B cell (primary cell): ENCODE data around the gene TM4SF5. TPM values are rescaled to one million over a fixed set of nuclear protein-coding genes. Genes with fewer than 3 reads are reported as not detected.

ENCODE experiments used
- ATAC-seq: fragments of 200-7000 bp; cut with Tn5 transposase; one replicate; pipeline ENCODE4 v1.10.0; 2021; ENCODE audit warnings: low read depth, mild to moderate bottlenecking, moderate number of reproducible peaks, moderate library complexity
- CTCF ChIA-PET: fragments of 350-600 bp; sonication (Branson Sonifier 250); formaldehyde crosslinking; loops from one replicate; lab custom pipeline; 2021; ENCODE audit warnings: antibody characterized with exemption, inconsistent platforms; lab: Charles Lee
- POLR2A ChIA-PET: fragments of 350-600 bp; sonication (Branson Sonifier 250); formaldehyde crosslinking; loops from one replicate; lab custom pipeline; 2021; ENCODE audit warnings: antibody characterized with exemption; lab: Charles Lee
- DNase-seq: peaks from one replicate; pipeline ENCODE4 v3.0.0; 2013
- H2AFZ ChIP-seq: 2 replicates; pipeline ENCODE4 v1.6.1; 2012; ENCODE audit warnings: mild to moderate bottlenecking, low read depth, low read length; ENCODE audit not compliant: insufficient read depth, poor library complexity, severe bottlenecking
- H3K27ac ChIP-seq, 2 donors: 1 replicate in 1 of 2; 2 replicates in 1 of 2; pipeline ENCODE4 v1.5.1; 2012 to 2013; ENCODE audit warnings: low read length in 2 of 2, mild to moderate bottlenecking in 2 of 2, moderate library complexity in 1 of 2
- H3K27me3 ChIP-seq, 4 experiments: fragments of 200-600 bp in 1 of 4; sonication (generic) in 1 of 4; replicated peaks in 1 of 4; 1 replicate in 2 of 4; 2 replicates in 2 of 4; pipeline versions ENCODE4 v1.6.1 to v1.7.0; 2013 to 2016; ENCODE audit warnings: low read length in 3 of 4, mild to moderate bottlenecking in 2 of 4, mixed read lengths in 1 of 4, moderate library complexity in 1 of 4; ENCODE audit not compliant: insufficient read depth in 4 of 4, control insufficient read depth in 3 of 4; ENCODE audit errors: control extremely low read depth in 1 of 4
- H3K36me3 ChIP-seq, 2 experiments: replicated peaks in 1 of 2; 1 replicate in 1 of 2; 2 replicates in 1 of 2; pipeline versions ENCODE4 v1.6.1 to v1.7.1; 2013; ENCODE audit warnings: low read length in 1 of 2; ENCODE audit not compliant: insufficient read depth in 2 of 2, control insufficient read depth in 1 of 2; ENCODE audit errors: control extremely low read depth in 1 of 2, extremely low read depth in 1 of 2
- H3K4me1 ChIP-seq, 2 donors: fragments of 200-600 bp in 1 of 2; sonication (generic) in 1 of 2; 1 replicate in 1 of 2; 2 replicates in 1 of 2; pipeline versions ENCODE4 v1.5.1 to v1.6.1; 2013 to 2017; ENCODE audit warnings: low read length in 2 of 2; ENCODE audit not compliant: control insufficient read depth in 2 of 2, insufficient read depth in 2 of 2
- H3K4me2 ChIP-seq: replicated peaks from 2 replicates; pipeline ENCODE3; 2012; ENCODE audit warnings: mild to moderate bottlenecking, low read depth, low read length; ENCODE audit not compliant: poor library complexity, severe bottlenecking
- H3K4me3 ChIP-seq, 5 experiments: fragments of 200-600 bp in 1 of 5; sonication (generic) in 1 of 5; 1 replicate in 3 of 5; 2 replicates in 2 of 5; pipeline versions ENCODE4 v1.5.1 to v1.7.0; 2011 to 2016; ENCODE audit warnings: low read length in 4 of 5, mild to moderate bottlenecking in 4 of 5, low read depth in 2 of 5, control low read depth in 1 of 5, moderate library complexity in 1 of 5; ENCODE audit not compliant: insufficient read depth in 1 of 5; ENCODE audit errors: control extremely low read depth in 1 of 5, extremely low read depth in 1 of 5
- H3K79me2 ChIP-seq: fragments of 200-600 bp; sonication (generic); one replicate; pipeline ENCODE4 v1.6.0; 2016; ENCODE audit warnings: low read length; ENCODE audit not compliant: control insufficient read depth, insufficient read depth
- H3K9ac ChIP-seq: fragments of 200-600 bp; sonication (generic); 2 replicates; pipeline ENCODE4 v1.6.1; 2017; ENCODE audit warnings: mild to moderate bottlenecking, low read length, moderate library complexity
- H3K9me3 ChIP-seq, 3 donors: one replicate each; pipeline versions ENCODE4 v1.6.1 to v1.7.1; 2013; ENCODE audit warnings: low read length in 2 of 3; ENCODE audit not compliant: control insufficient read depth in 2 of 3, insufficient read depth in 1 of 3; ENCODE audit errors: control extremely low read depth in 1 of 3
- H4K20me1 ChIP-seq: 2 replicates; pipeline ENCODE4 v1.6.0; 2012; ENCODE audit warnings: mild to moderate bottlenecking, low read length; ENCODE audit not compliant: insufficient read depth, control insufficient read depth, poor library complexity, severe bottlenecking
- H3K27ac Mint-ChIP-seq: one replicate; pipeline ENCODE4 v1.8.0; 2021; ENCODE audit warnings: mixed read lengths
- H3K27me3 Mint-ChIP-seq: one replicate; pipeline ENCODE4 v1.8.0; 2021; ENCODE audit warnings: mixed read lengths
- H3K4me1 Mint-ChIP-seq: one replicate; pipeline ENCODE4 v1.8.0; 2021; ENCODE audit warnings: mixed read lengths
- H3K4me3 Mint-ChIP-seq: one replicate; pipeline ENCODE4 v1.8.0; 2021; ENCODE audit warnings: mixed read lengths
- H3K9me3 Mint-ChIP-seq: one replicate; pipeline ENCODE4 v1.8.0; 2022; ENCODE audit warnings: mixed read lengths; ENCODE audit not compliant: insufficient read depth
- EZH2 ChIP-seq: IDR thresholded peaks from 2 replicates; pipeline ENCODE4 v1.6.1; 2012; ENCODE audit warnings: borderline replicate concordance, low read depth, mild to moderate bottlenecking, moderate library complexity, low read length; ENCODE audit not compliant: insufficient read depth, poor library complexity, severe bottlenecking
- WGBS: methylation state at CpG from one replicate; pipeline ENCODE4 v1.1.5; 2013; ENCODE audit warnings: missing lambda C conversion rate; ENCODE audit not compliant: insufficient coverage; 5-methylcytosine and 5-hydroxymethylcytosine counted together
- intact Hi-C: fragments of 100-400 bp; cut with micrococcal nuclease; formaldehyde crosslinking; loops from one replicate; pipeline ENCODE4 v1.10.0; 2022
- polyA plus RNA-seq: library from polyadenylated mRNA; depleted of rRNA; stranded (reverse); fragments of >200 nt; gene quantifications from 2 replicates; pipeline ENCODE4 v1.2.3, GENCODE V29; 2012
- total RNA-seq, 2 donors: library from RNA; stranded (reverse); fragments of 120-200 nt in 1 of 2; gene quantifications; 1 replicate in 1 of 2; 2 replicates in 1 of 2; pipeline versions ENCODE4 v1.2.3 to v1.2.4, GENCODE V29; 2013 to 2022
- TF ChIP-seq, protein P1 (sequence below): fragments of 200-600 bp; IDR thresholded peaks from one replicate; pipeline ENCODE4 v1.8.0; 2022; ENCODE audit warnings: antibody characterized with exemption, mild to moderate bottlenecking

Gene TM4SF5
- total and polyA plus RNA-seq, 2 donors (not counting 1 experiment from before 2014, with no cell fraction given) = not detected

DNA sequence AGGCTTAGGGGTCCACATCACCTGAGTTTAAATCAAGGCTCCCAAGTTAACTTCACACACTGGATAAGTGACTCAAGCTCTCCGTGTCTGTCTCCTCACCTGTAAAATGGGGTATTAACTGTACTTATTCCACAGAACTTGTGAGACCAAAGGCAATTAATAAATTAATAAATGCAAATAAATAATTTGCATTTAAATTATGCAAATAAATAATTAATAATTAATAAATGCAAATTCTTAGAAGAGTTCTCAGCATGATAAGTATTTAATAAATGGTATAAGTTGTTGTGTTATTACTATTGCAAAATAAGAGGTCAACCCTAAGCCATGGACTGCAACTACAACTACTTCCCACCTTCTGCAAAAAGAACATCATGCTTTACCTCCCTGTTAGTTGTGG, 18.3 kb upstream of the TM4SF5 start:
- intact Hi-C loops = no loop called here
- no peaks in the 10 kb centered on the region for H3K79me2 ChIP-seq
- no peaks in the 10 kb centered on the region for H3K36me3 ChIP-seq
- CTCF ChIA-PET = no interaction called here
- peaks cover 3% of the 10 kb centered on the region for H3K4me1 Mint-ChIP-seq
- DNase-seq (no peak), ATAC-seq (no peak)
- H4K20me1 ChIP-seq = no peaks in the 10 kb centered on the region
- no peak overlapping the region for H2AFZ ChIP-seq
- no peaks in the 10 kb centered on the region for H3K9me3 ChIP-seq
- no peak overlapping the region for H3K27ac ChIP-seq
- H3K27me3 ChIP-seq = peaks cover 0 to 15% (median 7%) of the 10 kb centered on the region in 4 experiments
- TF ChIP-seq EZH2 = no peak
- TF ChIP-seq, protein P1, sequence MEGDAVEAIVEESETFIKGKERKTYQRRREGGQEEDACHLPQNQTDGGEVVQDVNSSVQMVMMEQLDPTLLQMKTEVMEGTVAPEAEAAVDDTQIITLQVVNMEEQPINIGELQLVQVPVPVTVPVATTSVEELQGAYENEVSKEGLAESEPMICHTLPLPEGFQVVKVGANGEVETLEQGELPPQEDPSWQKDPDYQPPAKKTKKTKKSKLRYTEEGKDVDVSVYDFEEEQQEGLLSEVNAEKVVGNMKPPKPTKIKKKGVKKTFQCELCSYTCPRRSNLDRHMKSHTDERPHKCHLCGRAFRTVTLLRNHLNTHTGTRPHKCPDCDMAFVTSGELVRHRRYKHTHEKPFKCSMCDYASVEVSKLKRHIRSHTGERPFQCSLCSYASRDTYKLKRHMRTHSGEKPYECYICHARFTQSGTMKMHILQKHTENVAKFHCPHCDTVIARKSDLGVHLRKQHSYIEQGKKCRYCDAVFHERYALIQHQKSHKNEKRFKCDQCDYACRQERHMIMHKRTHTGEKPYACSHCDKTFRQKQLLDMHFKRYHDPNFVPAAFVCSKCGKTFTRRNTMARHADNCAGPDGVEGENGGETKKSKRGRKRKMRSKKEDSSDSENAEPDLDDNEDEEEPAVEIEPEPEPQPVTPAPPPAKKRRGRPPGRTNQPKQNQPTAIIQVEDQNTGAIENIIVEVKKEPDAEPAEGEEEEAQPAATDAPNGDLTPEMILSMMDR = no peak
- no peak overlapping the region for H3K9ac ChIP-seq
- no peak overlapping the region for H3K4me2 ChIP-seq
- POLR2A ChIA-PET = no interaction called here
- peaks cover 3% of the 10 kb centered on the region in 2 donors for H3K4me1 ChIP-seq
- H3K4me3 ChIP-seq = no peak overlapping the region
- no peak overlapping the region for H3K27ac Mint-ChIP-seq
- H3K4me3 Mint-ChIP-seq = no peak overlapping the region
- no peaks in the 10 kb centered on the region for H3K9me3 Mint-ChIP-seq
- no CpG with 5 or more reads among the region's 1 CpG for WGBS
- H3K27me3 Mint-ChIP-seq = peaks cover 37% of the 10 kb centered on the region

DNA sequence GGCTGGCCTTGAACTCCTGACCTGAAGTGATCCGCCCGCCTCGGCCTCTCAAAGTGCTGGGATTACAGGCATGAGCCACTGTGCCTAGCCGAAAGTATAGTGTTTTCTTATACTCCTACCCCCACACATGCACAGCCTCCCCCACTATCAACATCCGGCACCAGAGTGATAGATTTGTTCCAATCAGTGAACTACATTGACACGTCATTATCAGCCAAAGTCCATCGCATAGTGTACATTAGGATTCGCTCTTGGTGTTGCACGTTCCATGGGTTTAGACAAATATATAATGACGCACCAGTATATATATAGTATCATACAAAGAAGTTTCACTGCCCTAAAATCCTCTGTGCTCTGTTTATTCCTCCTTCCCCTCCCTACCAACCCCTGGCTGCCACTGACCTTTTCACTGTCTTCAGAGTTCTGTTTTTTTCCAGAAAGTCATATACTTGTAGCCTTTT, 11.9 kb upstream of the TM4SF5 start:
- ATAC-seq (no peak), DNase-seq (no peak)
- Mint-ChIP-seq H3K27me3 (peaks cover 23% of the 10 kb centered on the region), H3K4me1 (peaks cover 4% of the 10 kb centered on the region), H3K9me3 (no peaks in the 10 kb centered on the region), H3K27ac (no peak overlapping the region), H3K4me3 (no peak overlapping the region)
- H3K27ac ChIP-seq = no peak overlapping the region
- TF ChIP-seq EZH2 = no peak
- TF ChIP-seq, protein P1 = no peak
- peaks cover 0 to 8% (median 1%) of the 10 kb centered on the region in 4 experiments for H3K27me3 ChIP-seq
- 93% methylated on average over 3 of the region's 10 CpGs for WGBS
- no peak overlapping the region for H3K9ac ChIP-seq
- H3K4me1 ChIP-seq = peaks cover 0 to 3% of the 10 kb centered on the region in 2 donors
- H4K20me1 ChIP-seq = no peaks in the 10 kb centered on the region
- no peak overlapping the region for H3K4me3 ChIP-seq
- no peaks in the 10 kb centered on the region for H3K9me3 ChIP-seq
- intact Hi-C loops = no loop called here
- POLR2A ChIA-PET = no interaction called here
- CTCF ChIA-PET = no interaction called here
- H3K36me3 ChIP-seq = no peaks in the 10 kb centered on the region
- no peak overlapping the region for H2AFZ ChIP-seq
- H3K79me2 ChIP-seq = no peaks in the 10 kb centered on the region
- H3K4me2 ChIP-seq = no peak overlapping the region
